GM08714 (cell line): ENCODE data around the gene MCTP2.
"Not testable (repeated sequence)": the region's sequence is repeated elsewhere in the genome, so short reads cannot be mapped to it uniquely, and the experiment has no call there.

Experiments
- H3K4me3 ChIP-seq: fragments of 200-500 bp; sonication (Bioruptor generic); 2 replicates; pipeline ENCODE4 v1.5.1; 2014; ENCODE audit warnings: mild to moderate bottlenecking, low read length, inconsistent platforms
- ZNF274 ChIP-seq: IDR thresholded peaks from 2 replicates; pipeline ENCODE4 v1.6.1; 2012; ENCODE audit warnings: mild to moderate bottlenecking, low read depth, low read length

The MCTP2 gene

GRCh38 chr15:94456226-94456625, 224.9 kb downstream of the MCTP2 start:
- no peak overlapping the region for H3K4me3 ChIP-seq

DNA sequence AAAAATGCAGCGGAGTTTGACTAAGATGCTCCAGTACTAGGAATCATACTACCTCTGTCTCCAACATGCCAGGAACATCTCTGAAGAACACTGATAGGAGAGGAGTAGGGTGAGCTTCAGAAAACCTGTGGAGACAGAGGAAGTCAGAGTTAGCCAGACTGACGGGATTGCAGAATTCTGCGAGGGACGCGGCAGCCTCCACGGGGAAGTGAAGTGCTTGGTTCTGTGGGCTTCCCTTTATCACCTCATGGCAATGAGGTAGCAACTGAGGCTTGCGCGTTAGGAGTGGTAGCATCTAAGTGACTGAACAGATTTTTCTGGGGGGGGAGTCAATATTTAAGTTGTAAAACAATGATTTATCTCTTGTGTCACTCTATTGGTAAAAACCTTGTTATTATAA, 226.3 kb downstream of the MCTP2 start:
- H3K4me3 ChIP-seq = no peak overlapping the region
- no peak for TF ChIP-seq ZNF274

More at GRCh38 chr15:94456226-94456625, 224.9 kb downstream of the MCTP2 start:
- TF ChIP-seq ZNF274 = no peak

DNA sequence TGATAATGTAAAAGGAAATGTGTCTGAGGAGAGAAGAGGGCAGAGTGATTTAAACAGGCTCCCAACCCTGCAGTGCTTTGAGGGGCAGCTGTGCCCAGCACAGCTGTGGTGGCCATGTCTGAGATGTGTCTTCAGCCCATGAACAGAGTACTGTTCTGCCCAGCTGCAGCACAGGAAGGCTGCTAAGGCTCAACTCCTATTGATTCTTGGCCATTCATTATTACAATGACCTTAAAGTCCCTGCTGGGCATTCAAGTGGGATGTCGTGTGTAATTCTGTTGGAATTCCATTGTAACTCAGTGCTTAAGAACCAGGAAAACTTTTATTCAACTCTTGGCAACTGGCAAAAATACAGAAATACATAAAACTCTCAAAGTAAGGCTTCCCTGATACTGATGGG, 229.3 kb downstream of the MCTP2 start:
- H3K4me3 ChIP-seq = no peak overlapping the region
- no peak for TF ChIP-seq ZNF274

- no peak for TF ChIP-seq ZNF274
- no peak overlapping the region for H3K4me3 ChIP-seq
These were observed 235.7 kb downstream of the MCTP2 start for GRCh38 chr15:94467034-94467433.

DNA sequence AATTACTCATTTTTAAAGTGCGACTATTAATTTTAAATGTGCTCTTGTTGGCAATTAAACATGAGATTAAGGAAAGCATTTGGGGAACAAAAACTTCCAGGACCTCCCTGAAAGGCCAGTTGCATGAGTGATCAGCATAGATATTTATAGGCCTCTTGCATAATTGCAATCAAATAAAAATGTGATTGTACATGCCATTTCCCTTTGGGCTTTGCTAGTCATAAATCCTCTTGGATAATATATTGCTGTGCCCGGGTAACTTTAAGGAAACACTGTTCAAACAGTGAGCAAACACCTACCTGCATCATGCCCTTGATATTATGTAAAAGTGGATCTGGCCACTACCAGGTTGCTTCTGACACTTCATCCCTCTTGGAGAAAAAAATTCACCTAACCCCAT, 239.1 kb downstream of the MCTP2 start:
- TF ChIP-seq ZNF274 = no peak
- H3K4me3 ChIP-seq = no peak overlapping the region

GRCh38 chr15:94476686-94477085, 245.3 kb downstream of the MCTP2 start:
- TF ChIP-seq ZNF274 = no peak
- H3K4me3 ChIP-seq = no peak overlapping the region

DNA sequence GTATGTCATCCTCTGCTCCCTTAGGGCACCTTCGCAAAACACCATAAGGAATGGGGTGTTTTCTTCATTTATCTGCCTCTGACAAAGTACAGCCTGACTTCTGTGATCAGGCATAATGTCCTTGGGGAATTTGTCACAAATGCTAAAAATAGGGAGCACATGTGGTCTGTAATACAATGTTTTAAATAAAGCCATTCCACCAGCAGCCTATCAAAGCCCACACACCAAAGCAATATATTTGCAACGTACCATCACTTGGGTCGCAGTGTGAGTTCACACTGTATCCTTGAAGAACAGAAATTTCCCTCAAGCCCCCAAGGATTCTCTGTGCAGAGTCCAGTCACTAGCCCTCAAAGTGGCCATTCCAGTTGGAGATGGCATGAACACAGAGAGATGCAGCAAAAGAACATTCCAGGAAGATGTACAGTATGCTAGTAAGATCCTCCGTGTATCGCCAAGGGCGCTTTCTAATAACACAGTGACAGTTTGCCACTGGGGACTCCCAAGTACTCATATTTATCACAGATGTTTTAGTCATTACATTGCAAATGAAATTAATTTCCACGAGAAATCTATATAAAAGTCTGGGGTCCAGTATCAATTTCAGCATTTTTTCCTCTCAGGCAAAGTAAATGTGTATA, 246.7 kb downstream of the MCTP2 start:
- no peak overlapping the region for H3K4me3 ChIP-seq
- no peak for TF ChIP-seq ZNF274

- TF ChIP-seq ZNF274 = no peak
These were observed 247.4 kb downstream of the MCTP2 start for GRCh38 chr15:94478763-94479162.

GRCh38 chr15:94480289-94480834, 249.0 kb downstream of the MCTP2 start:
- no peak for TF ChIP-seq ZNF274

More at GRCh38 chr15:94478763-94479162, 247.4 kb downstream of the MCTP2 start:
- no peak overlapping the region for H3K4me3 ChIP-seq

DNA sequence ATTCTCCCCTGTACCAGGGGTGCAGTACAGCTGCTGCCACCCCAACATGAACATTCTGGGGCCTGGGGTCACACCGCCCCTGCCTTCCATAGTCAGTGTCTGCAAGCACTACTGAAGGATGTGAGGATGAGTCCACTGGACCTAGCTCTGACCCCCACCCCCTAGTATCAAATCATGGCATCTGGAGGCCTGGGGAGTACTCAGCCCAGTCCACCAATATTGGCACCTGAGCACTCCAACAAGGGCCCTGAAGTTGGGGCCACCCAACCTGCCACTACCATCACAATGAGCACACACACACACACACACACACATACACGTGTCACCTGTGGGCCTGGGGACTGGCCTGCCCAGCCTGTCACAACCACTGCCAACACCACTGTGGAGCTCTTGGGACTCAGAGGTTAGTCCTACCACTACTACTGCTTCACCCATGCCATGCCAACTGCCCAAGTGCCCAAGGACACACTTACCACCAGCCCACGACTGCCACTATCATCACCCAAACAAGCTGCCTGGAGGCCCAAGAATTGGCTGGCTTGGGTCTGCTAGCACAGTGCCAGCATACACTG, 253.9 kb downstream of the MCTP2 start:
- no peak overlapping the region for H3K4me3 ChIP-seq
- no peak for TF ChIP-seq ZNF274

More at GRCh38 chr15:94480289-94480834, 249.0 kb downstream of the MCTP2 start:
- H3K4me3 ChIP-seq = no peak overlapping the region

DNA sequence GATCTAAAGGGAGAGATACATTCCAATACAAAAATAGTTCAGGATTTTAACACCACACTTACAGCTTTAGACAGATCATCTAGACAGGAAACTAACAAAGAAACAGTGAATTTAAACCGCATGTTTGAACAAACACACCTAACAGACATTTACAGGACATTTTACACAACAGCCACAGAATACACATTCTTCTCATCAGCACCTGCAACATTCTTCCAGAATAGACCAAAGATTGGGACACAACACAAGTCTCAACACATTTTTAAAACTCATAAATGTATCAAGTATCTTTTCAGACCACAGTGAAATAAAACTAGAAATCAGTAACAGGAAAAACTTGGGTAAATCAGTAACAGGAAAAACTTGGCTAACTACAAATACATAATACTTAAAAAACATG, 256.3 kb downstream of the MCTP2 start:
- TF ChIP-seq ZNF274 = no peak
- no peak overlapping the region for H3K4me3 ChIP-seq

DNA sequence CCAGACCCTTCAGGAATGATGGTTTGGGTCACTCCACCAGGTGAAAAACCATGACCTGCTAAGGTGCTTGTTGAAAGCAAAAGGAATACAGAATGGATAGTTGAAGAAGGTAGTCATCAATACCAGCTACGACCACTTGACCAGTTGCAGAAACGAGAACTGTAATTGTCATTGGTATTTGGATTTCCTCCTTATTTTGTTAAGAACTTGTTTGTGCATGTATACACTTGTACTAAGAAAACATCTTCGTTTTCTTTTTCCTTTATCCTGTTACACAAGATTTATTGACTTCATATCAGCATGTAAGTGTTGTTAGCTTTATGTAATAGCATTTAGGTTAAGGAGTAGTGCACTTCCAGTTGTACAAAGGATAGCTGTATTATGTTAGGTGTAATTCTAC, 261.8 kb downstream of the MCTP2 start:
- no peak for TF ChIP-seq ZNF274

GRCh38 chr15:94493586-94493985, 262.2 kb downstream of the MCTP2 start:
- not testable (repeated sequence) for H3K4me3 ChIP-seq

More for the DNA sequence above, 261.8 kb downstream of the MCTP2 start:
- no peak overlapping the region for H3K4me3 ChIP-seq

- no peak overlapping the region for H3K4me3 ChIP-seq
- TF ChIP-seq ZNF274 = no peak
These were observed 263.4 kb downstream of the MCTP2 start for GRCh38 chr15:94494732-94495131.

DNA sequence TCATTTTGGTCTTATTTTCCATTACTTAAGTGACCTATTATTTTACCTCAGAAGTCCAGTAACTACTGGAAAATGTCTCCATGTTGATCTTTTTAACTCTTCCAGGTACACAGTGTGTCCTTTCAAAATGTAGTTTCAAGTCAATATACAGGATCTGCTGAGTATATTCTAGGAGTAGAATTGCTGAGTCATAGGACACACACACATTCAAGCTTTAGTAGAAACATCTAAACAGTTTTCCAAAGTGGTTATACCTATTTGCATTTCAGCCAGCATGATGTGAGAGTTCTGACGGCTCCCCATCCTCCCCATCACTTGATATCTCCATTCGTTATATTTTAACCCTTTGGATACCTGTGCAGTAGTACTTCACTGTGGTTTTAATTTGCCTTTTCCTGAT, 271.9 kb downstream of the MCTP2 start:
- TF ChIP-seq ZNF274 = no peak
- H3K4me3 ChIP-seq = no peak overlapping the region
